NOMO-1 treated with dmso at 0.1 percent for 144 hours (cell line): Measurements from ENCODE around the gene PRR29.

ENCODE experiments used
- DNase-seq: peaks from one replicate; lab custom pipeline; 2025; ENCODE audit not compliant: unreplicated experiment; lab: John Stamatoyannopoulos, UW

The PRR29 gene

DNA sequence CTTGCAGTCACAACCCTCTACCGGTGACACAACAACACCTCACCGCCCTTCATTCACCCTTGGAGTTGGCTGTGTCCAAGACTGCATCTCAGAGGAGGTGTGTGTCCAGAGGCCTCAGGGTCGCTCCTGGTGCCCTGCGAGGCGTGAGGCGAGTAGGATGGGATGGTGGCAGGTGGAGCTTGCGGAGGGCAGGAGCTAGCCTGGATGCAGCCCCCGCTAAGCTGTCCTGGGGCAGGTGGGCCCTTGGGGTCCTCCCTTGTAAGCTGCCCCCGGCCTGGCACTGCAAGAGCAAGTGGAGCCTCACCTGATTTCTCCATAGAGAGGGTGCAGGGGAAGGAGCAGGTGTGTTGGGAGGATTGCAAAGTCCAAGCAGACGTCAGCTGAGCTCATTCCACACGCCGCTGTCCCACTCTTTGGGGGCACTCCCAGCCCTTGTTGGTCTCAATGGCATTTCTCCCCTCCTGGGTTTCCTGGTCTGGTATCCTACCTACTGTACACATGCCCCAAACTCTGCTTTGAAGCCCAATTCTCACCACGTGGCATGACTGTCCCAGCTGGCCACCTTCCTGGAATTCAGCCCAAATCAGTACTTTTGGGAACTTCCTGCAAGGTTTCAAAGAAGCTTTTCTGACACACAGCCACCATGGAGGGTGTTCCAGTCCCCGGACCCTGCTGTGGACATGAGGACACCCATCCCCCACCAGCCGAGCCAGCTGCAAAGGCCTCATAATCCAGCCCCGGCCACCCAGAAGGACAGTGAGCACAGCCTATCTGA, 40.4 kb downstream of the PRR29 start:
- no peak for DNase-seq

DNA sequence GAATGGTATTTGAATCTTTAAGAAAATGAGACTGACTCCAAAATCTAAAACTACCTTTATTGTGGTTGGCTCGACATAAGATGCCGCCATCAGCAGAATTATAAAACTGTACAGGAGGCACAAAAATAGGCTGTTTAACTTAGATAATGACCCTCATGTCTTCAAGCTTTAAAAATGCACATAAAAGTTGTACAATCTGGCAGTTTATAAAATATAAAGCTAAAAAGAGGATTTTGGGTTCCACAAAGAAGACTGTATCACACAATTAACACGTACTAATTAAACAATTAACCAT, 40.9 kb downstream of the PRR29 start:
- DNase-seq: no peak

DNA sequence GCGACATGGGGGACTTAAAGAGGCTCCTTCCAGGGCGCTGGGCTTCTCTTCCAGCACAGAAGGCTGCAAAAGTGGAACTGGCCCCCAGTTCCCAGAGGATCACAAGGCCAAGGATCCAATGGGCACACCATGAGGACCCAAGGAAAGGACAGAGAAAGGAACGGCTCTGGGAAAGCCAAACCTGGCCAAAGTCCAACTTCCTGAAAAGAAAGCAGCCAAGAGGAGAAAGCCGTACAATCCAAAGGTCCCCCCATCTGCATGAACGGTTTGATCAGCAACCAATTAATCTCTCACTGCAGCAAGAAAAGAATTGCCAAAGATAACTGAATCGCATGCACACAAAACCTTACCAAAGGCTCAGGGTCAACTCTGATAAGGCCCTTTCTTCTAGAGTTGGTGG, 42.1 kb downstream of the PRR29 start:
- no peak for DNase-seq

DNA sequence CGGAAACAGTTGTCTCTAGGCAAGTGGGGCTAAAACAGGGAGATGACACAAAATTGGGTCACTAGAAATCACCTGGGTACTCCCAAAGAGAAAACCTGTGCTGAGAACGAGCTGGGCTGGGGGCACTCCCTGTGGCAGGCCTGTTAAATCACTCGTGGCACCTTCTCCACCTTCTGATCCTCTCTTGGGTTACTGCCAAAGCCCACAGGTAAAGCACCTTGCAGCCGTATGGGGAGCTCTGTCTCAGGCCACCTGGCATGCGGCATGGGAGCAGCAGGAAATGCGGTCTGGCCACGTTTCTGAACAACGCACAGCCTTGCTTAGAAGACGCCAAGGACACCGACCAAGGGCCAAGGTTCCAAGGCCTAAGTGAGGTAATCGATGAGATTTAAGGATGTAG, 43.8 kb downstream of the PRR29 start:
- DNase-seq: no peak

DNA sequence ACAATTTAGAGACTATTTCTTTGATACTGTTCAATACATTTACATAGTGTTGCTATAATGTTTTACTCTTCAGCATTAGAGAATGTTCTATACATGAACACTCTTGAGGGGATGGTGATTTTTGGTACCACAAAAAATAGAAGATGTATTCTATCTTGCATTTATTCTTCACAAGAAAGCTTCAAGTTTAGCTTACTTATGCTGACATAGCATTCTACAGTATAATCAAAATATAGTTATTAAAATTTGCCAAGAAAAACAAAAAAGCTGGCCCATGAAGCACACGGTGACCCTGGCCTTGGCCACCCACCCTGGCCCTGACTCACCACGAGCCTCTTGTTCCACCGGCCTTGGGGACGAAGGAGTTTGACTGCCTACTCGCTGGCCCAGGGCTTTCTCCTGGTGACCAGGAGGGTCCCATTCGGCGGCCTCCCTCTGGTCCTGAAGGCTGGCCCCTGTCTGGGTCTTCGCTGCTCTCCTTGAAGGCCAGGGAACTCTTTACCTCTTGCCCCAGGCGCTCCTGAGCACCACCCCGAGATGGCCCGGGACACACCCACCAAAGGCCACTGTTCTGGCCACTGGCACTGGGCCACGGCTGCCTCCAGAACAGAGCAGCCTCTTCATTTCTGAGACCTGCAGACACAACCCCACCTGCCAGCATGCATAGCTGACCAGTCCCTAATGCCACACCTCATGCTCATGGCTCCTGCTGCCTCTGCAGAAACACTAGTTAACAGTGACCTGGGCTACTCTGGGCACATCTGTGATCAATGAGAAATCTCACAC, 44.7 kb downstream of the PRR29 start:
- no peak for DNase-seq

DNA sequence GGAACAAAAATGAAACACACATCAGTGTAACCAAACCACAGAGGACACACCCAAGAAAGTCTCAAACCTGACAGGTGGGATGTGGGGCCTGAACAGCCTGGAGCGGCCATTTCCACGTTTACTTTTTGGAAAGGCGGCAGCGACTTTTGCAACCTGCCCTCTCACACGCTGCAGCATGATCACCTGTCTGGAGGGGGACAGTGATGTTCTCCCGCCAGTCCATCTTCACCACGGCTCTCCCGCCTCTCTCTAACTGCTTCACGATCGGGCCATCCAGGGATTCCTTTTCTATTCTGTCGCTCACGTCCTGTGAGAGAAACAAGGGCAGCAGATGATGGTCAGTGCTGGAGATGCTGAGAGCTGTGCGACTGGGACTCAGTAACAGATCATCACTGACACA, 47.0 kb downstream of the PRR29 start:
- DNase-seq: no peak

DNA sequence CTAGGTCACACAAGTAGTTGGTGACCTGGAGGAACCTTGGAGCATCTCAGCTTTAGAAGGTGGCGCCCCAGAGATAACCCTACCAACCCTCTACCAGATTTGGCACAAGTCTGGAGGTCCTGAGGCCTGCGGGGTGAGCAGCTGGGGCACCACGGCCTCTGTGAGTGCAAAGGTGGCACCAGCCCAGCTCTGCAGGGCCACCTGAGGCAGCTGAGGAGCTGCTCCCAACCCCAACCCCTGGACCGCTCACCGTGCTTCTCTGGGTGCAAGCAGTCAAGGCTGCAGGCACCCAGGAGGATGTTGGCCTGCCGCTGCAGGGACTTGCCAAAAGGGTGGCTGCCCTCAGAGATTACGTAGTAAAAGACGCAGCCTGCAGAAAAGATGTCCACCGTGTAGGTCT, 50.7 kb downstream of the PRR29 start:
- DNase-seq: no peak

DNA sequence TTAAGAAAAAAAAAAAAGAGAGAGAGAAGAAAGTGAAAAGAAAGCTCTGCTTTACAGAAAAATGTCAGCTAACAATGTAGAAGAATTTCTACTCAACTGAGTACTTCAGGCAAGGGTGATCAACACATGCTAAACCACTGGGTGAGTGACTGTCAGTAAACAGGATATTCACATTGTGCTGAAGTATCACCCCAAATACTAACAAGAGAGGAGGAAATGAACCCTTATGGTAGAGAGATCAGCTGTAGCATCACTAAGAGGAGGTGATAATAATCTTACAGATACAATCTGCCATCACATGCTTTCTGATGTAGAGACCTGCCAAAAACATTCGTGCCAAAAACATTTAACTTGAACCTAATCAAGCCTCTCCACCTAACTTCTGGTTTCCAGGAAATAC, 53.0 kb downstream of the PRR29 start:
- no peak for DNase-seq

DNA sequence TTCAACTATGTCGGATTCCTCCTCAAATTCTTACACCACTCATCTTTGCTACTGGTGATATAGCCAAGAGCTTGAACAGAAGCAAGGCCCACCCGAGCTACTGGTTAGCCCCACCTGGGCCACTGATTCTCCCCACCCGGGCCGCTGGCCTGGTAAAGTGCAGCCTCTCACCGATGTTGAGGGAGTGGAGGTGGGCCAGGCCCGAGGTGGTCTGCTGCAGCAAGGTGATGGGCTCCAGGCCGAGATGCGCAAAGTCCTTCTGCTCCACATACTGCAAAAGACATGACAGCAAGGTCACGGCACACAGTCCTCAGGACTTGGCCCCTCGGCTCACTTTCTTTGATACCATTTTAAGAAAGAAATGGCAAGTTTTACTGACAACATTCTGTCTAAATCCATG, 55.0 kb downstream of the PRR29 start:
- no peak for DNase-seq
